HG03571 (cell line): Measurements from ENCODE around the gene SPNS2.

ENCODE experiments used
- ATAC-seq: cut with Tn5 transposase; IDR thresholded peaks from one replicate; pipeline ENCODE4 v1.9.1; 2021; ENCODE audit not compliant: unreplicated experiment

SPNS2 gene

DNA sequence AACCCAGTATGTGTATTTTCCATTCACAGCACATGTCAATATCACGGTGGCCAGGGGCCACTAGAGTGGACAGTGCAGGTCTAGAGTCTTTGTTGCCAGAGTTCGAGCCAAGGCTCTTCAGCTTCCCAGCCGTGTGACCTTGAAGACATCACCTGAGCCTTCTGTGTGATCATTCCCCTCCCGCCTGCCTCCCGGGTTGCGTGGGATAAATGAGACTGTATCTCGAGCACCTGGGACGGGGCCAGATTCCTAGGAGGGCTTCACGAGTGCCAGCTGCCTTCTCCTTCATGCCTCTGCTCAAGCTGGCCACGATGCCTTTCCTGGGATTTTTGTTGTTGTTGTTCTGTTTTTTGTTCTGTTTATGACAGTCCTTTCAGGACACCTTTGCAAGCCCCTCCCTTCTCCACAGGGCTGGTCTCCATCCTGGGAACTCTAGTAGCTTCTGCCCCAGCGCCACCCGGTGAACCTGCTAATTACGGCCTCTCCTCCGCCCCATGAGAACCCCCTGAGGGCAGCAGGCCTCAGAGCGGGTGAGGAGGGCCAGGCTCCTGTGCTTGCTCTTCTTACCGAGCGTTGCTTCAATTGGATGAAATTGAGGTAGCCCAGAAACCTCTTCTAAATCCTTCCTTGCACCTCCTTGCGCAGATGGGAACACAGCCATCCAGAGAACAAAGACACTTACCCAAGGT lies 3.9 kb downstream of the SPNS2 start:
- ATAC-seq, result no peak

DNA sequence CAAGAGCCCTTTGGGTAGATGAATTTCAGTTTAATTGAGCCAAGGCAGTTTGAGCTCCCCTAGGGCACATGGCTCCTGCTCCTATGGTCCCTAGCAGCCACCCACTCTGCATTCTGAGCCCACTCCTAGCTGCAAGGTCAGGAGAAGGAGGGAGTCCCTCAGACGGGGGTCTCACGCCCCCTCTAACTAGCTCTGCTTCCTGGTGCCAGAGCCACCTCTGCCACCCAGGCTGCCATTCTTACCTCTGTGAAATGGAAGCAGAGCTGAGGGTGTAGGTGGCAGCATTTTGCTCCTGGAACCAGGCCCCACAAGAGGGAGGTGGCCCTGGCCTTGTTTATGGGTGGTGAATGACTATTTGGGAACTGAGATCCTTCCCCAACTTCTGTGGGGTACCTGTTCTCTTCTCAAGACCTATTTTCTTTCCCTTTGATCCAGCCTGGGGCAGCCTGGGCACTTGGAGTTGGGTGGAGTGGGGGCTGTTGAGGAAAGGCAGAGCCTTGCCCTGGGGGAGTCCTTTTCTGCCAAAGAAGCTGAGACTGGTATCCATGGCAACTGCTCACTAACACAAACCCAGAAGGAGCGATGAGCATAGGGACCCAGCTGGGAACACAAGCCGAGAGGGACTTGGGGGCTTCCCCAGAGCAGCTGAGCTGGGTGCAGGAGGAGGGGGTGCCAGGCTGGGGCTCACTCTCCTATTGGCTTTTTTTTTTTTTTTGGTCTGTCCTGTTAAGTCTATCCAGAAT lies 4.8 kb downstream of the SPNS2 start:
- no peak for ATAC-seq

DNA sequence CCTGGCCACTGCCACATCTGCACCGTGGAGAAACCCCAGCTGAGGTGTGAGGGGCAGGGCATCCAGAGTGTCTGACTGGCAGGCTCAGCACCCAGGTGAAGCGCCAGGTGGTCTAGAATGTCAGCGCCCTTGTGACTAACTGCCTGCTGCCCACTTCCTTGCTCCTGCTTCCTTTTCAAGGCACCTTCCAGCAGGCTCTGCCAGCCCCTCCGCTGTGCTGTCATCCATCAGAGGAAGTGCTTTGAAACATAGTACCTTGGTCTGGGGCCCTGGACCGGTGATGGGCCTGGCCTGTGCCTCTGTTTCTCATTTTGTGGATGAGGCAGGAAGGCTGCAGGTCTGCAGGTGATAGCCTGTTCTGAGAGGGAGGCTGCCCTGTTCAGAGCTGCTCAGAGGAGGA lies 5.5 kb downstream of the SPNS2 start:
- ATAC-seq, result no peak

GRCh38 chr17:4505187-4505586 lies 6.5 kb downstream of the SPNS2 start:
- no peak for ATAC-seq

DNA sequence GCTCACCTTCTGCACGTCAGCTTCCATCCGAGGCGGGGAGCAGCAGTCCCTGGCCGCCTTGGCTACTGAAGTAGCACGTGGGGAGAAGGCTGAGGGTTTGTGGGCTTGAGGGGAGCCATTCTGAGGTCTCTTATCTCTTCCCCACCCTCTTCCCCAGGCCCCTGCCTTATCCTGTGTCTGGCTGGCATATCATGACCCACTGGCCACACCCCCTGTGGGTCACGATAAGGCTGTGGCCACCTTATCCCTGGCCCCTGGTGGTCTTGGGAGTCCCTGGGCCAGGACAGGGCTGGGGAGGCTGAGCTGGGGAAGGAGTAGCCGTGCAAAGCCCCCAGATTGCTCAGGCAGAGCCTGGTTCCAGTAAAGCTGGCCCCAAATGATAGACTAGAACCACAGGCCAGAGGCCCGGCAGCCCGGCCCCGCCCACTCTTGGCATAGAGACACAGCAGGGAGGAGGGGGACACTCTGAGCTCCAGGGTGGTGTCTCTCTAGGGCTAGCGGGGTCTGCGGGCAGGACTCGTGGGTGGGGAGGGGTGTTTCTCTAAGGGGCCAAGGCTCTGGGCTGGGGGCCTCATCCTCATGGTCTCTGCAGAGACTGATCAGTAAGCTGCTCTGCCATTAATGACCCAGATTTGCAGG lies 7.6 kb downstream of the SPNS2 start:
- ATAC-seq, result no peak

- ATAC-seq, result no peak
These were observed 8.2 kb downstream of the SPNS2 start for GRCh38 chr17:4506892-4507291.

- no peak for ATAC-seq
These were observed 8.9 kb downstream of the SPNS2 start for GRCh38 chr17:4507361-4508111.

DNA sequence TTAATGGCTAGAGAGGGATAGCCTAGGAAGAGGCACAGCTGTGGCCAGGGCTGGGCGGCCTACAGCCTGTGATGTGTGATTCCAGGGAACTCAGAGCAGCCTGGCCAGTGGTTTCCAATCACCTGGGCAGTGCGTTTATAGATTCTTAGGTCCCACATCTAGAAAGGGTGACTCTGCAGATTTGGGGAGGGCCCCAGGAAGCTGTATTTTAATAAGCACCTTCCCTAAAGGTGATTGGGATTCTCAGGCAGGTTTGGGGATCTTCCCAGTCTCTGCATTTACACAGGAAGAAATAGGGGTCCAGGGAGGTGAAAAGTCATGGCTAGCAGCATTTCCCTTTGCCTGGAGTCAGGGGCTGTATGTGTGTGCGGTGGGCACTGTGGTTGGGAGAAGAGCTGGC lies 9.5 kb downstream of the SPNS2 start:
- ATAC-seq, result no peak

- ATAC-seq, result no peak
These were observed 10.7 kb downstream of the SPNS2 start for GRCh38 chr17:4509401-4509800.

DNA sequence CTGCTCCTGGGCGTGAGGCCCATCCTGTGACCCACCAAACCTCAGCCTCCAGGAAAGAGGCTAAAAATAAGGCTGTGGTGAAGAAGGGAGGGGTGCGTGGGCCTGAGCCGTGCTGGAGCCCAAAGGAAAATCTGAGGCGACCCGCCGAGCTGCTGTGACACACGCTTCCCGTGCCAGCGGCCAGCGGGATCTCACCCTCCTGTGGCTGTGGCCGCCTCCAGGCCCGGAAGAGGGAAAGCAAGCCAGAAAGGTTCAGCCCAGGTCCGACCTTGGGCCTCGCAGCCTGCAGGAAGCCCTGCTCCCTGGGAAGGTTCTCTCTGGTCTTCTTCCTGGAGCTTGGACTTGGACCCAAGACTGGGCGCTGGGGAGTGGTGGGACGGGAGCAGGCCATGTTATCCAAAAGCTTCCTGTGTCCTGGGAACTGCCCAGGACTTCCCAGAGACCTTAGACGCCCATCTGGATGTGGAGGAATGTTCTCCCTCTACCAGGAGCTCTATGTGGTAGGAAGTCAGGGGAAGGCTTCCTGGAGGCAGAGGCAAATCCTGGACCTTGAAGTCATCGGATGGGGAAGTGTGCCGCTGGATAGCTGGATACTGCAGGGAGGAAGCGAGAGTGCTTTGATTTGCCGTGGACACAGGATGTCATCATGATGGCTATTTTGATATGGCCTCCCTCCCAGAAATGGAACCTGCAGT lies 11.4 kb downstream of the SPNS2 start:
- ATAC-seq, result no peak

DNA sequence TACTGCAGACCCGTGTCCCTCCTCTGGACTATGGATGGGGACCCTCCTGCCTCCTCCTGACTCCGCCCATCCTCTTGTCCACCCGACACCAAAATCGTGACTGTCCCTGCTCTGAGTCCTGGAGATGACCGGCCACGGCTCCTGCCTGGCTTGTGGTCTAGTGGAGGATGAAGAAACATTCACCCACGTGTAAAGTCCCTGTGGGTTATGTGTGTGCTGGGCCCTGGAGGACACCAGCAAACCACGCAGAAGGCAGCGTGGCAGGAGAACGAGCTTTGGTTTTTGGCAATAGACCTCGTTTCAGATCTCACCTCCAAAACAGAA lies 11.9 kb downstream of the SPNS2 start:
- ATAC-seq, result no peak

DNA sequence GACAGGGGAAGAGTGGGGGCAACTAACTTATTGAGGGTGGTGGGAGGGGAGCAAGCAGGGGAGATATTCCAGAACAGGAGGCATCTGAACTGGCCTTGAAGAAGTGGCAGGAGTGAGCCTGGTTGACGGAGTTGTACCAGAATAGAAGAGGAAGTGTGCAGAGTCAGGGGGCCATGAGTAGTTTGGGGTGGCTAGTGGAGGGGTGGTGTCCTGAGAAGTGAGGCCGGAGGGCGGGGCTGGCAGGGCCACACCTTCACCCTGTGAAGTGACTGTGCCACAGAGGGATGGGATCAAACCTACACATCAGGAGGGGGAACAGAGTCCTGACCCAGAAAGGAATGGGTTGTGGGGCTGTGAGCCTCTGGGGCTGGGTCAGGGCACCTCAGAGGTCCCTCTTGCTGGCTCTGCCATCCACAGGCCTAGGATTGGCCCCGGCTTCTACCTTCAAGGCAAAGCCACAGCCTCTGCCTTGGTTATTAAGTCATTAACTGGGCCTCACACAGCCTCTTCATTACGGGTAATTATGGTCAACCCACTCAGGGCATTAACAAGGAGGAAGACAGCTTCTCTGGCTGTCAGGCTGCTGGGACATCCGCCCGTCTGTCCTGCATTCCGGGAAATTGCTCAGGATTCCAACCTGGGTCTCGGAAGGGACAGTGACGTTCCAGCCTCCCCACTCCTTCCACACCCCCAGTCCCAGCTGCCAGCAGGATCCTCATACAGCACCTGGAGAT lies 12.7 kb downstream of the SPNS2 start:
- ATAC-seq, result no peak

DNA sequence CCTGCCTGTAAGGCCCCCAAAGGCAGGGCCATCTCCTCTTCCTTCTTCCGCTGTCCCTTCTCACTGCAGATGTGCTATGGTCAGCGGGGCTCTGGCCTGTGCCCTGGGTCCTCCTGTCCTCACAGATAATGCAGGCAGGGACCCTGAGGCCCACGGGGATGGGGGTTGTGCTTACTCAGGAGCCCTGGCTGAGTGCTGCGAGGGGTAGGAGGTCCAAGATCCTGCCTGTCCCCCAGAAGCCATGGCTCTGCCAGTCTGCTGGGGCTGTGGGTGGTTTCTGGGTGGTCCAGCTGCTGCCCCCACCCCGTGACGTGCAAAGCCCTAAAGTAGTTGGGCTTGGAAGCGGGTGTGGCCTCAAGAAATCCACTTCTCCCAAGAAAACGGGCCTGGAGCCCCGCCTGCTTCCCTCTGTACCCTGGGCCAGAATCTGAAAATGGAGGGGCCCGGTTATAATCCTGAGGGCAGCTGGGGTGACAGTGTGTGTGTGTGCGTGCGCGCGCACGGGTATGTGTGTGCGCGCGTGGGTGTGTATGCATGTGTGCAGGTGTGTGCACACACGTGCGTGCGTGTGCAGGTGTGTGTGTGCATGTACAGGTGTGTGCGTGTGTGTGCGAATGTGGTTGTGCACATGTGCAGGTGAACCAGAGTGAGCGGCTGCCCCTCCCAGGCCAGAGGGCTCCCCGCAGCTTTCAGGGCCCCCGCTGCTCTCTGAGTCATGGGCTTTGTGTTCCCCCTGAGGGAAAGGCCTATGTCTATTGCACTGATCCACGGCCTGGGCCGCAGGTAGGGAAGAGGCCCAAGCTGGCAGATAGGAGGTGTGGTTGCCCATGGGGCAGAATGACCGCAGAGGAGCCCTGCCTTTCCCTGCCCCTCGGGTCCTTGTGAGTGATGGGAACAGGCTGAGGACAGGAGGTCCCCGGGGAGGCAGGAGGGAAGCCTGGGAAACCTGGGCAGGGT lies 13.8 kb downstream of the SPNS2 start:
- ATAC-seq, result no peak

GRCh38 chr17:4513113-4514032 lies 14.7 kb downstream of the SPNS2 start:
- ATAC-seq, result no peak

- ATAC-seq, result no peak
These were observed 15.5 kb downstream of the SPNS2 start for GRCh38 chr17:4514206-4514605.

- ATAC-seq, result no peak
These were observed 16.1 kb downstream of the SPNS2 start for GRCh38 chr17:4514779-4515178.

- ATAC-seq, result no peak
These were observed 16.8 kb downstream of the SPNS2 start for GRCh38 chr17:4515501-4515900.

DNA sequence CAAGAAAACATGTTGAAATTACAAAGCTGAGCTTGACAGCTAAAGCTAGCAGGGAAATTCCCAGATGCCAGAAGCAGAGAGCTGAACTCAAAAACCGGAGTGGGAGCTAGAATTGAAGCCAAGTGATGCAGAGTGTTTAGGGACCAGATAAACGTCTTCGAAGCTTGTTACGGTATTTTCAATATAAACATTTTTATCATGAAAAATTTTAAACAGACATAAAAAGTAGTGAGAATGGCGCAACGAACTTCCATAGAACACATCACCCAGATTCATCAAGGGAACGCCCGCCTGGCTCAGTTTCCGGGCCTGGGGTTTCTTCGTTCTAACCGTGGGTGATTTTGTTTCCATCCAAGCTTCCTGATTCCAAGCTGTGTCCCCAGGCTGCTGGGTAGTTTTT lies 18.1 kb downstream of the SPNS2 start:
- no peak for ATAC-seq
